ENCODE results near the gene RLN3. TPM values are rescaled to one million over a fixed set of nuclear protein-coding genes. Genes with fewer than 3 reads are reported as not detected.

The RLN3 gene
- total RNA-seq, 8 experiments from 2014 or later, result not detected

- Histone ChIP-seq H3K27ac (no peak overlapping the region), H3K4me1 (replicated peaks in 1 of 2) (peaks cover 2 to 4% of the 10 kb centered on the region in 2 donors), H3K4me3 (no peak overlapping the region)
- ATAC-seq (replicated peaks in 6 of 8), result no peak
- in situ Hi-C loops (cut with MboI; ENCODE audit: low pct_unique_long_range_greater_than_20kb in 2 of 9, low sequenced_read_pairs in 9 of 9, unreplicated experiment in 9 of 9), result loop anchor here in 6 of 9 experiments (25.0 kb wide), 2 partner anchors 167 to 467 kb away; partner anchors contain the start of gene NANOS3 (in 6 of the 6)
- no CpG with 5 or more reads among the region's 11 CpGs for WGBS, 10 experiments
Observed at GRCh38 chr19:14054721-14055120, 26.8 kb downstream of the RLN3 start.

GRCh38 chr19:14055396-14055795, 27.4 kb downstream of the RLN3 start:
- 43 to 100% (median 100%) methylated on average over 1 of the region's 3 CpGs; no CpG with 5 or more reads in 6 of the 10 experiments for WGBS, 10 experiments
- no peak for ATAC-seq (replicated peaks in 6 of 8)
- no peak overlapping the region for H3K4me3 ChIP-seq
- H3K27ac ChIP-seq, result no peak overlapping the region
- peaks cover 4% of the 10 kb centered on the region in 2 donors for H3K4me1 ChIP-seq (replicated peaks in 1 of 2)
- in situ Hi-C loops (cut with MboI; ENCODE audit: low pct_unique_long_range_greater_than_20kb in 2 of 9, low sequenced_read_pairs in 9 of 9, unreplicated experiment in 9 of 9), result loop anchor here in 6 of 9 experiments (25.0 kb wide), 2 partner anchors 168 to 468 kb away; partner anchors contain the start of gene NANOS3 (in 6 of the 6)

GRCh38 chr19:14056069-14056666, 28.2 kb downstream of the RLN3 start:
- WGBS, 10 experiments, result 86 to 98% (median 88%) methylated on average over 2 to 5 of the region's 10 CpGs; no CpG with 5 or more reads in 6 of the 10 experiments
- in situ Hi-C loops (cut with MboI; ENCODE audit: low pct_unique_long_range_greater_than_20kb in 2 of 9, low sequenced_read_pairs in 9 of 9, unreplicated experiment in 9 of 9), result loop anchor here in 6 of 9 experiments (25.0 kb wide), 2 partner anchors 169 to 469 kb away; partner anchors contain the start of gene NANOS3 (in 6 of the 6)
- no peak for ATAC-seq (replicated peaks in 6 of 8)

GRCh38 chr19:14056741-14057356, 28.9 kb downstream of the RLN3 start:
- peak in 4 of 8 experiments; percentile 0 to 10 (median 2) for ATAC-seq (replicated peaks in 6 of 8)
- in situ Hi-C loops (cut with MboI; ENCODE audit: low pct_unique_long_range_greater_than_20kb in 2 of 9, low sequenced_read_pairs in 9 of 9, unreplicated experiment in 9 of 9), result loop anchor here in 6 of 9 experiments (25.0 kb wide), 2 partner anchors 170 to 470 kb away; partner anchors contain the start of gene NANOS3 (in 6 of the 6)
- Histone ChIP-seq H3K27ac (peak overlapping the region in 1 of 2 donors; percentile 47), H3K4me1 (replicated peaks in 1 of 2) (peaks cover 4% of the 10 kb centered on the region in 2 donors), H3K4me3 (peak overlapping the region; percentile 24 to 51 (median 34))
- 0 to 83% (median 40%) methylated on average over 1 to 3 of the region's 19 CpGs; no CpG with 5 or more reads in 6 of the 10 experiments for WGBS, 10 experiments

More at GRCh38 chr19:14056069-14056666, 28.2 kb downstream of the RLN3 start:
- no peak overlapping the region for H3K4me3 ChIP-seq
- peaks cover 4% of the 10 kb centered on the region in 2 donors for H3K4me1 ChIP-seq (replicated peaks in 1 of 2)
- no peak overlapping the region for H3K27ac ChIP-seq

GRCh38 chr19:14058182-14059092, 30.5 kb downstream of the RLN3 start:
- Histone ChIP-seq H3K4me1 (replicated peaks in 1 of 2) (peaks cover 4% of the 10 kb centered on the region in 2 donors), H3K27ac (no peak overlapping the region), H3K4me3 (peak overlapping the region; percentile 24 to 51 (median 34))
- ATAC-seq (replicated peaks in 6 of 8), result peak in 4 of 8 experiments; percentile 7 to 51 (median 36)
- 19 to 60% (median 25%) methylated on average over 1 to 8 of the region's 17 CpGs; no CpG with 5 or more reads in 4 of the 10 experiments for WGBS, 10 experiments
- in situ Hi-C loops (cut with MboI; ENCODE audit: low pct_unique_long_range_greater_than_20kb in 2 of 9, low sequenced_read_pairs in 9 of 9, unreplicated experiment in 9 of 9), result loop anchor here in 6 of 9 experiments (25.0 kb wide), 2 partner anchors 171 to 471 kb away; partner anchors contain the start of gene NANOS3 (in 6 of the 6)

- in situ Hi-C loops (cut with MboI; ENCODE audit: low pct_unique_long_range_greater_than_20kb in 2 of 9, low sequenced_read_pairs in 9 of 9, unreplicated experiment in 9 of 9), result loop anchor here in 6 of 9 experiments (25.0 kb wide), 2 partner anchors 172 to 472 kb away; partner anchors contain the start of gene NANOS3 (in 6 of the 6)
- 35 to 100% (median 52%) methylated on average over 1 to 7 of the region's 15 CpGs; no CpG with 5 or more reads in 7 of the 10 experiments for WGBS, 10 experiments
- Histone ChIP-seq H3K4me3 (no peak overlapping the region), H3K27ac (no peak overlapping the region), H3K4me1 (replicated peaks in 1 of 2) (peaks cover 4% of the 10 kb centered on the region in 2 donors)
- no peak for ATAC-seq (replicated peaks in 6 of 8)
Observed at GRCh38 chr19:14059093-14059480, 31.1 kb downstream of the RLN3 start.

- H3K4me1 ChIP-seq (replicated peaks in 1 of 2), result peaks cover 4% of the 10 kb centered on the region in 2 donors
- no peak overlapping the region for H3K27ac ChIP-seq
- in situ Hi-C loops (cut with MboI; ENCODE audit: low pct_unique_long_range_greater_than_20kb in 2 of 9, low sequenced_read_pairs in 9 of 9, unreplicated experiment in 9 of 9), result loop anchor here in 6 of 9 experiments (25.0 kb wide), 2 partner anchors 172 to 472 kb away; partner anchors contain the start of gene NANOS3 (in 6 of the 6)
- no peak overlapping the region for H3K4me3 ChIP-seq
- WGBS, 10 experiments, result 34 to 89% (median 56%) methylated on average over 3 to 5 of the region's 8 CpGs; no CpG with 5 or more reads in 4 of the 10 experiments
- no peak for ATAC-seq (replicated peaks in 6 of 8)
Observed at GRCh38 chr19:14059652-14060155, 31.8 kb downstream of the RLN3 start.

GRCh38 chr19:14061081-14061749, 33.3 kb downstream of the RLN3 start:
- ATAC-seq (replicated peaks in 6 of 8), result no peak
- in situ Hi-C loops (cut with MboI; ENCODE audit: low pct_unique_long_range_greater_than_20kb in 2 of 9, low sequenced_read_pairs in 9 of 9, unreplicated experiment in 9 of 9), result loop anchor here in 6 of 9 experiments (25.0 kb wide), 2 partner anchors 174 to 474 kb away; partner anchors contain the start of gene NANOS3 (in 6 of the 6)
- WGBS, 10 experiments, result 0 to 100% (median 74%) methylated on average over 1 to 5 of the region's 9 CpGs; no CpG with 5 or more reads in 5 of the 10 experiments
- H3K27ac ChIP-seq, result no peak overlapping the region
- H3K4me1 ChIP-seq (replicated peaks in 1 of 2), result peaks cover 4% of the 10 kb centered on the region in 2 donors
- no peak overlapping the region for H3K4me3 ChIP-seq

- peaks cover 4% of the 10 kb centered on the region in 2 donors for H3K4me1 ChIP-seq (replicated peaks in 1 of 2)
- no peak within 1 kb of the TSS for H3K4me3 ChIP-seq
- 60 to 91% (median 74%) methylated on average over 1 to 8 of the region's 19 CpGs; no CpG with 5 or more reads in 5 of the 10 experiments for WGBS, 10 experiments
- in situ Hi-C loops (cut with MboI; ENCODE audit: low pct_unique_long_range_greater_than_20kb in 2 of 9, low sequenced_read_pairs in 9 of 9, unreplicated experiment in 9 of 9), result loop anchor here in 6 of 9 experiments (25.0 kb wide), 2 partner anchors 175 to 475 kb away; partner anchors contain the start of gene NANOS3 (in 6 of the 6)
- no peak for ATAC-seq (replicated peaks in 6 of 8)
- H3K27ac ChIP-seq, result no peak within 1 kb of the TSS
Observed at GRCh38 chr19:14061751-14062557, 34.0 kb downstream of the RLN3 start, which contains the start of gene PALM3. Gene PALM3 (minus strand): TSS chr19:14062076. CDS start chr19:14061980, 96 bp downstream.

- Histone ChIP-seq H3K4me3 (no peak overlapping the region), H3K4me1 (replicated peaks in 1 of 2) (peaks cover 4% of the 10 kb centered on the region in 2 donors), H3K27ac (no peak overlapping the region)
- 72 to 100% (median 100%) methylated on average over 1 to 5 of the region's 5 CpGs; no CpG with 5 or more reads in 6 of the 10 experiments for WGBS, 10 experiments
- in situ Hi-C loops (cut with MboI; ENCODE audit: low pct_unique_long_range_greater_than_20kb in 2 of 9, low sequenced_read_pairs in 9 of 9, unreplicated experiment in 9 of 9), result loop anchor here in 6 of 9 experiments (25.0 kb wide), 2 partner anchors 175 to 475 kb away; partner anchors contain the start of gene NANOS3 (in 6 of the 6)
- no peak for ATAC-seq (replicated peaks in 6 of 8)
Observed at GRCh38 chr19:14062558-14062855, 34.6 kb downstream of the RLN3 start.

GRCh38 chr19:14063105-14063504, 35.2 kb downstream of the RLN3 start:
- Histone ChIP-seq H3K4me1 (replicated peaks in 1 of 2) (peaks cover 2 to 4% of the 10 kb centered on the region in 2 donors), H3K4me3 (no peak overlapping the region), H3K27ac (no peak overlapping the region)
- in situ Hi-C loops (cut with MboI; ENCODE audit: low pct_unique_long_range_greater_than_20kb in 2 of 9, low sequenced_read_pairs in 9 of 9, unreplicated experiment in 9 of 9), result loop anchor here in 6 of 9 experiments (25.0 kb wide), 2 partner anchors 176 to 476 kb away; partner anchors contain the start of gene NANOS3 (in 6 of the 6)
- 55 to 100% (median 79%) methylated on average over 1 to 7 of the region's 7 CpGs for WGBS, 10 experiments
- ATAC-seq (replicated peaks in 6 of 8), result no peak
